ENCODE results near the gene POLR3K.
"Not testable (repeated sequence)": the region's sequence is repeated elsewhere in the genome, so short reads cannot be mapped to it uniquely, and the experiment has no call there.

Gene POLR3K

GRCh38 chr16:63998-64913 lies 10.8 kb upstream of the POLR3K start:
- DNase-seq (ENCODE audit: low spot score): no peak

GRCh38 chr16:63466-63865 lies 10.1 kb upstream of the POLR3K start:
- DNase-seq (ENCODE audit: low spot score): no peak

GRCh38 chr16:62968-63391 lies 9.6 kb upstream of the POLR3K start:
- DNase-seq (ENCODE audit: low spot score): no peak

GRCh38 chr16:62283-62967 lies 9.0 kb upstream of the POLR3K start:
- DNase-seq (ENCODE audit: low spot score): no peak

- no peak for DNase-seq (ENCODE audit: low spot score)
Observed at GRCh38 chr16:61879-62281, 8.5 kb upstream of the POLR3K start.

- DNase-seq (ENCODE audit: low spot score): no peak
Observed at GRCh38 chr16:60929-61878, 7.8 kb upstream of the POLR3K start.

- no peak for DNase-seq (ENCODE audit: low spot score)
Observed at GRCh38 chr16:60166-60565, 6.8 kb upstream of the POLR3K start.

- no peak for DNase-seq (ENCODE audit: low spot score)
Observed at GRCh38 chr16:59440-60059, 6.1 kb upstream of the POLR3K start.

GRCh38 chr16:58491-59439 lies 5.4 kb upstream of the POLR3K start:
- DNase-seq (ENCODE audit: low spot score): no peak

- no peak for DNase-seq (ENCODE audit: low spot score)
Observed at GRCh38 chr16:57711-58110, 4.3 kb upstream of the POLR3K start.

- DNase-seq (ENCODE audit: low spot score): no peak
Observed at GRCh38 chr16:56231-56927, 3.0 kb upstream of the POLR3K start.

- no peak for DNase-seq (ENCODE audit: low spot score)
Observed at GRCh38 chr16:55571-56136, 2.2 kb upstream of the POLR3K start.

- no peak for DNase-seq (ENCODE audit: low spot score)
Observed at GRCh38 chr16:54237-54581, 801 bp upstream of the POLR3K start.

- no peak for DNase-seq (ENCODE audit: low spot score)
Observed at GRCh38 chr16:50769-51591, 2.4 kb downstream of the POLR3K start.

- DNase-seq (ENCODE audit: low spot score): no peak
Observed at GRCh38 chr16:47234-47633, 6.2 kb downstream of the POLR3K start.

GRCh38 chr16:46510-46909 lies 6.9 kb downstream of the POLR3K start:
- DNase-seq (ENCODE audit: low spot score): not testable (repeated sequence)

- no peak for DNase-seq (ENCODE audit: low spot score)
Observed at GRCh38 chr16:45454-45853, 8.0 kb downstream of the POLR3K start.

GRCh38 chr16:44655-45054 lies 8.8 kb downstream of the POLR3K start:
- DNase-seq (ENCODE audit: low spot score): no peak

GRCh38 chr16:43294-43693 lies 10.1 kb downstream of the POLR3K start:
- DNase-seq (ENCODE audit: low spot score): no peak

All from iPS-NIHi11 (cell line).